Measurements from ENCODE around the gene CTSE. TPM values are rescaled to one million over a fixed set of nuclear protein-coding genes. Genes with fewer than 3 reads are reported as not detected.

The CTSE gene
- total and polyA plus RNA-seq, 9 of the 15 experiments (the other 6 are each of a cell fraction or from before 2014, with no cell fraction given), result 0.04 to 0.18 (median 0.09) TPM; not detected in 4

GRCh38 chr1:206012086-206012859 is 11.4 kb downstream of the CTSE start:
- Histone ChIP-seq H3K9me3 (replicated peaks; ENCODE audit: control insufficient read depth, insufficient read depth, low read depth, low read length) (no peaks in the 10 kb centered on the region), H4K20me1 (replicated peaks; ENCODE audit: control insufficient read depth, insufficient read depth, low read length) (no peaks in the 10 kb centered on the region; the same call in 1 of the 2 replicates), H3K36me3 (ENCODE audit: control insufficient read depth, insufficient read depth, low read length) (no peaks in the 10 kb centered on the region), H3K4me1 (replicated peaks in 1 of 2; ENCODE audit: control insufficient read depth in 2 of 2, insufficient read depth in 2 of 2, low read length in 2 of 2) (peaks cover 9 to 16% of the 10 kb centered on the region in 2 experiments), H3K79me2 (ENCODE audit: control insufficient read depth, insufficient read depth, low read length) (no peaks in the 10 kb centered on the region), H3K9ac (ENCODE audit: insufficient read depth in 1 of 2, low read depth in 2 of 2, low read length in 2 of 2) (no peak overlapping the region), H3K4me3 (no peak overlapping the region), H3K4me2 (ENCODE audit: insufficient read depth, low read length) (no peak overlapping the region), H3K27ac (ENCODE audit: extremely low read depth, low read depth, low read length) (no peak overlapping the region), H3K9me1 (ENCODE audit: control insufficient read depth, insufficient read depth, low read length) (no peaks in the 10 kb centered on the region), H3K27me3 (ENCODE audit: control insufficient read depth in 2 of 2, insufficient read depth in 2 of 2, low read length in 2 of 2) (peaks cover 8 to 23% of the 10 kb centered on the region in 2 experiments; a peak in 4 of 5 replicates), H2AFZ (ENCODE audit: low read depth, low read length) (peak overlapping the region; percentile 73)
- ChIA-PET CTCF (ENCODE audit: low intra/inter-chr PET ratio) (interaction anchor here (0.6 kb wide), 1 partner anchor 219 kb away, joined by 7 read pairs; no protein-coding TSS in a partner anchor), POLR2A (no interaction called here)
- peak in 2 of 4 experiments; percentile 37 to 56 for DNase-seq (ENCODE audit: extremely low read depth in 1 of 4, low spot score in 3 of 4)
- peak; percentile 62 for FAIRE-seq
- ATAC-seq, result peak; percentile 88
- BruUV-seq (replicated peaks), result no TSS peak
- in situ Hi-C loops (cut with MboI) (no loop called here), intact Hi-C loops (cut with micrococcal nuclease) (no loop called here)
- 16% methylated on average over 17 of the region's 17 CpGs for WGBS (ENCODE audit: insufficient coverage, low coverage, missing lambda C conversion rate)
- TF ChIP-seq ZBTB9 (CRISPR knock-in tag; IDR thresholded peaks at IDR 0.05), result peak; percentile 54; the same call in 1 of the 2 replicates
- no peak for TF ChIP-seq NCOA1 (IDR thresholded peaks at IDR 0.05; ENCODE audit: low read depth)
- no peak for TF ChIP-seq BCL6 (CRISPR knock-in tag; IDR thresholded peaks at IDR 0.05)
- no peak for TF ChIP-seq PTTG1 (tag; IDR thresholded peaks at IDR 0.05; ENCODE audit: low read depth)
- 0 out of 2 replicates have a peak, but pooled peaks have one; percentile 32 for TF ChIP-seq ZNF232 (CRISPR knock-in tag; IDR thresholded peaks at IDR 0.05)
- no peak for TF ChIP-seq THAP12 (CRISPR knock-in tag; IDR thresholded peaks at IDR 0.05)
- no peak for TF ChIP-seq RBFOX2 (IDR thresholded peaks at IDR 0.05; ENCODE audit: low read depth, low read length)
- TF ChIP-seq RBBP5 (IDR thresholded peaks at IDR 0.05; ENCODE audit: borderline replicate concordance, insufficient read depth, low read length, poor library complexity, severe bottlenecking), result no peak
- TF ChIP-seq BRD9 (IDR thresholded peaks at IDR 0.05; ENCODE audit: low read depth, partially characterized antibody), result no peak
- no peak for TF ChIP-seq EGR1 (conservative IDR thresholded peaks at IDR 0.05)
- TF ChIP-seq NFE2 (IDR thresholded peaks at IDR 0.05; ENCODE audit: low read depth), result no peak
- no peak for TF ChIP-seq HMBOX1 (IDR thresholded peaks at IDR 0.05)
- TF ChIP-seq TCF15 (CRISPR knock-in tag; IDR thresholded peaks at IDR 0.05), result no peak
- TF ChIP-seq CBFB (CRISPR knock-in tag; IDR thresholded peaks at IDR 0.05), result no peak
- no peak for TF ChIP-seq BCOR (IDR thresholded peaks at IDR 0.05)
- TF ChIP-seq RBM34 (IDR thresholded peaks at IDR 0.05; ENCODE audit: borderline replicate concordance, insufficient read depth, low read length), result no peak
- TF ChIP-seq TEAD4 (IDR thresholded peaks at IDR 0.05; ENCODE audit: low read length), result peak; percentile 13; the same call in 1 of the 2 replicates
- no peak; the same call in 1 of the 2 replicates for TF ChIP-seq TEAD4 (CRISPR knock-in tag; IDR thresholded peaks at IDR 0.05; ENCODE audit: borderline replicate concordance)
